ENCODE data around the gene RALB.

DNA sequence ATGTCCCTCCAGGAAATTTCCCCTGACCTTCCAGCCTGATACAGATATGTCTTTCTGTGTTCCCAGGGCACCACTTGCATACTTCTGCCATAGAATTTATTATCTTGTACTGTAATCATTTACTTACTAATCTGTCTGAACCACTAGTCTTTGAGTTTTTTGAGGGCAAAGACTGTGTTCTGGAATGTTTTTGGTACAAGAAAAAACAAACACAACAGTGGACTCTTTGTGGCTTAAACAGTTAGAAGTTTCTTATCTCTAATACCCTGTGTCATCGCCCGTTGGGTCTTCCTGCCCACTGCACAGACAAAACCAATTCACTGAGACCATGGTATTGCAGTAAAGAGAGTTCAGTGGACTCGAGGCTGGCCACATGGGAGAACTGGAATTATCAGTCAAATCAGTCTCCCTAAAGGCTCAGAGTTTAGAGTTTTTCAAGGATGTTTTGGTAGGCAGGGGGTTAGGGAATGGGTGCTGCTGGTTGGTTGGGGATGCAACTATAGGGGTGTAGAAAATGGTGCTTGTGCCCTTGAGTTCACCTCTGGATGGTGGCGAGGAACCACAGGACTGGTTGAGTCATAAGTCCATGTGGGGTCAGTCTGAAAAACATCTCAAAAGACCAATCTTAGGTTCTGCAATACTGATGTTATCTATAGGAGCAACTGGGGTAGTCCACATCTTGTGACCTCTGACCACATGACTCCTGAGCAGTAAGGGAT, 20.3 kb downstream of the RALB start:
- TF ChIP-seq CTCF (IDR thresholded peaks at IDR 0.05) (no peak), ZFX (IDR thresholded peaks at IDR 0.05; ENCODE audit: borderline replicate concordance) (no peak)
